GM12892 (cell line): Measurements from ENCODE around the gene CHST3.

Experiments
- POLR2A ChIP-seq: IDR thresholded peaks from 2 replicates; pipeline ENCODE4 v1.6.1; 2011; ENCODE audit warnings: low read depth, low read length, control low read depth
- POLR2AphosphoS5 ChIP-seq: IDR thresholded peaks from 2 replicates; pipeline ENCODE4 v1.6.1; 2011; ENCODE audit warnings: low read depth, low read length, control low read depth

DNA sequence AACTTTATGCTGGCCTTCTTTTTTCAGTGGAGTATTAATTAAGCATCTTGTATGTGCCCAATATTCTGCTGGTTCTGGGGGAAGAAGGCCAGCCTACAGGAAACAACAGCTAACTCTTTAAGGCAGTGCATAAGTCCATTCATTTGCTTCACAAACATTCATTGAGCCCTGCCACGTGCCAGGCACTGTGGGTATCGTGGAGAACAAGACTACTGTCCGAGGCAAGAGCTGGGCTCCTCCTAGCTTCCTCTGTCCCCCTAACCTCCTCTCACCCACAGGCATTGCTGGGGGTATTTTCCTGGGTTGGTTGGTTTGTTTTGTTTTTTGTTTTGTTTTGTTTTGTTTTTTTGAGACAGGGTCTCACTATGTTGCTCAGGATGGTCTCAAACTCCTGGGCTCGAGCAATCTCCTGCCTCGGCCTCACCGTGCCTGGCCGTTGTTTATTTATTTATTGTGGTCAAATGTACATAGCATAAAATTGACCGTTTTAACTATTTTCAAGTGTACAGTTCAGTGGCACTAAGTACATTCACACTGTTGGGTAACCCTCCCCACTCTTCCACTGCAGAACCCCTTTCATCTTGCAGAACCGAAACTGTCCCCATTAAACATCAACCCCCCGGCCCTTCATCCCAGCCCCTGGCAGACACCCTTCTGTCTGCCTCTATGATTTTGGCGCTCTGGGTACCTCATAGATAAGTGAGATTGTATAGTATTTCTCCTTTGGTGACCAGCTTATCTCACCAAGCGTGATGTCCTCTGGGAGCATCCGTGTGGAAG lies 32.6 kb downstream of the CHST3 start:
- TF ChIP-seq POLR2A (no peak), POLR2AphosphoS5 (no peak)
